ENCODE measurements around the gene GOLGA1. TPM values are rescaled to one million over a fixed set of nuclear protein-coding genes. Genes with fewer than 3 reads are reported as not detected.
A peak's percentile ranks its signal among the peaks of the same experiment; 100 is the strongest.
"Not testable (repeated sequence)": the region's sequence is repeated elsewhere in the genome, so short reads cannot be mapped to it uniquely, and the experiment has no call there.

GOLGA1 gene, protein sequence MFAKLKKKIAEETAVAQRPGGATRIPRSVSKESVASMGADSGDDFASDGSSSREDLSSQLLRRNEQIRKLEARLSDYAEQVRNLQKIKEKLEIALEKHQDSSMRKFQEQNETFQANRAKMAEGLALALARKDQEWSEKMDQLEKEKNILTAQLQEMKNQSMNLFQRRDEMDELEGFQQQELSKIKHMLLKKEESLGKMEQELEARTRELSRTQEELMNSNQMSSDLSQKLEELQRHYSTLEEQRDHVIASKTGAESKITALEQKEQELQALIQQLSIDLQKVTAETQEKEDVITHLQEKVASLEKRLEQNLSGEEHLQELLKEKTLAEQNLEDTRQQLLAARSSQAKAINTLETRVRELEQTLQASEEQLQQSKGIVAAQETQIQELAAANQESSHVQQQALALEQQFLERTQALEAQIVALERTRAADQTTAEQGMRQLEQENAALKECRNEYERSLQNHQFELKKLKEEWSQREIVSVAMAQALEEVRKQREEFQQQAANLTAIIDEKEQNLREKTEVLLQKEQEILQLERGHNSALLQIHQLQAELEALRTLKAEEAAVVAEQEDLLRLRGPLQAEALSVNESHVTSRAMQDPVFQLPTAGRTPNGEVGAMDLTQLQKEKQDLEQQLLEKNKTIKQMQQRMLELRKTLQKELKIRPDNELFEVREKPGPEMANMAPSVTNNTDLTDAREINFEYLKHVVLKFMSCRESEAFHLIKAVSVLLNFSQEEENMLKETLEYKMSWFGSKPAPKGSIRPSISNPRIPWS
- 4.6 TPM for polyA plus RNA-seq (2013, experiment 1 of 2)
- polyA plus RNA-seq (2013, experiment 2 of 2): 5.3 TPM

DNA sequence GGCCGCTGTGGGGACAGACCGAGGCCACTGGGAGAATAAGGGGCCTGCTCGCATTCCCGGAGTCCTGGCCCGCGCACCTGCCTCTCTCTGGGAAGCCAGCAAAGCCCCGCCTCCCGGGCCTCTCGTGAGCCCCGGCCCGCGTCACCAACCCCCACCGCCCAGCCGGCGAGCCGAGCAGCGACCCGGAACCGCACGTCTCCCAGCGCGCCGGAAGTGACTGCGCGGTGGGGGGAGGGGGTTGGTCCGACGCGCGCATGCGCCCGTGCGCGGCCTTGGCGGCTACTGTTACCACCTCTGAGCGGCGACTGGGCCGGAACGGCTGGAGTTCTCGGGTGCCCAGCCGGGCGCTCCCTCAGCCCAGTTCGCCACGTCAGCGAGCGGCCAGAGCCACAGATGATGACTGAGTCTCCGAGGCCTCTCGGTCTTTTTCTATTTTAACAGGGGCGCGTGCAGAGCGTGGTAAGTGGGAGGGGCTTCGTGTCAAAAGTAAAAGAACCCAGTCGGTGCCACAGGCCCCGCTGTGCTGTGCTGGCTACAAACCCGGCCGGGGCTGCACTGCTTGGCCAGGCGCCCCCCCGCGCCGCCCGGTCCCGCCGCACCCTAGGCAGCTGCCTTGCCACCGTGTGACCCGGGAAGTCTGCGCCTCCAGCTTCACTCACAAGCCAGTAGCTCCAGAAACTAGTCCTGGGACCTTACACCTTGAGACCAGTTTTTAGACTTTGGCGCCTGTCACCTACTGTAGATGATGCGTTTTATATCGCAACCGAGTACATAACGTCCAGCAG is at the start of gene GOLGA1:
GOLGA1 (minus strand) TSS at position 190 of the 785 bp plus-strand sequence. CDS start 2,372 bp downstream, outside the sequence.
- H3K27me3 ChIP-seq (ENCODE audit: insufficient read depth, low read length): no peaks in the 10 kb centered on the region
- H3K9me3 ChIP-seq (ENCODE audit: insufficient read depth, low read depth, low read length): no peaks in the 10 kb centered on the region
- H3K4me3 ChIP-seq (ENCODE audit: low read length): peak within 1 kb of the TSS; percentile 79
- H3K4me1 ChIP-seq (ENCODE audit: insufficient read depth, low read length): peaks cover 5% of the 10 kb centered on the region; the same call in 1 of the 2 replicates
- H3K27ac ChIP-seq (ENCODE audit: low read depth, low read length): peak within 1 kb of the TSS; percentile 94
- peak within 1 kb of the TSS; percentile 86 for H3K9ac ChIP-seq (ENCODE audit: low read depth, low read length)
- WGBS: under 1% methylated on average over 70 of the region's 70 CpGs
- peaks cover 7% of the 10 kb centered on the region; the same call in 1 of the 2 replicates for H3K36me3 ChIP-seq (ENCODE audit: insufficient read depth, low read length)

DNA sequence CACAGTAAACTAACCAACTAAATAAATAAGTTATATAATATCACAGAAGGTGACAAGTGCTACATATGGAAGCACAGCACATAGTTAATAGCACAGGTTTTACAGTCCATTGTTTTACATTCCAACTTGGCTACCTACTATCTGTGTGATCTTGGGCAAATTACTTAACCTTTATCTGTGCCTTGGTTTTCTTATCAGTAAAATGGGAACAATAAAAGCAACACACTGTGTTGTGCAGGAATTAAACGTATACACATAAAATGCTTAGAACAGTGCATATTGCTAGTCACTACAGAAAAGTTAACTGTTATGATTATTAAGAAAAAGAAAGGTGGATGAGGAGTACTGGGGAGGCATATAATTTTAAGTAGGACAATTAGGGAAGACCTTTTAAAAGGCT is 42.8 kb upstream of the GOLGA1 start:
- WGBS: 100% methylated on average over 1 of the region's 1 CpG
- H3K4me1 ChIP-seq (ENCODE audit: insufficient read depth, low read length): no peaks in the 10 kb centered on the region
- H3K27me3 ChIP-seq (ENCODE audit: insufficient read depth, low read length): no peaks in the 10 kb centered on the region
- no peak overlapping the region for H3K9ac ChIP-seq (ENCODE audit: low read depth, low read length)
- H3K9me3 ChIP-seq (ENCODE audit: insufficient read depth, low read depth, low read length): no peaks in the 10 kb centered on the region
- H3K27ac ChIP-seq (ENCODE audit: low read depth, low read length): no peak overlapping the region
- H3K36me3 ChIP-seq (ENCODE audit: insufficient read depth, low read length): peaks cover 39% of the 10 kb centered on the region
- no peak overlapping the region for H3K4me3 ChIP-seq (ENCODE audit: low read length)

GRCh38 chr9:124980431-124980830 is 39.5 kb upstream of the GOLGA1 start:
- no peaks in the 10 kb centered on the region for H3K9me3 ChIP-seq (ENCODE audit: insufficient read depth, low read depth, low read length)
- H3K36me3 ChIP-seq (ENCODE audit: insufficient read depth, low read length): peaks cover 47% of the 10 kb centered on the region
- H3K4me1 ChIP-seq (ENCODE audit: insufficient read depth, low read length): peaks cover 4% of the 10 kb centered on the region
- 94% methylated on average over 4 of the region's 4 CpGs for WGBS
- no peak overlapping the region for H3K4me3 ChIP-seq (ENCODE audit: low read length)
- no peaks in the 10 kb centered on the region for H3K27me3 ChIP-seq (ENCODE audit: insufficient read depth, low read length)
- no peak overlapping the region for H3K9ac ChIP-seq (ENCODE audit: low read depth, low read length)
- no peak overlapping the region for H3K27ac ChIP-seq (ENCODE audit: low read depth, low read length)

DNA sequence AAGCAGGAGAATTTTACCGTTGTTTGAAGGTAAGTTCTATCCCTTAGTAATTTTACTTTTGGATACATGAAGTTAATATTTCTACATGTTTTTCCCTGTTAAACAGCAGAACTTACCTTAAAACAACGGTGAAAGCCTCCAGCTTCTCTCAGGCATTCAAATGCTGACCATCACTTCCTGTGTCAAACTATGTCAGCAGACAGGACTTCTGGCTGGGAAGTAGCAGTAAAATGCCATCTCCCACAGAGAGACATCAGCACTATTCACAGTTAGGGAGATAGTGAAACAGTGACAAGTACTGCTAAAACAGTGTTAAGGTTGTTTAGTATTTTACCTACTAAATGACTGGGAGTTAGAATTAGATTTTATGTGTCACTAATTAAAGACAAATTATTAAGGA is 34.2 kb upstream of the GOLGA1 start:
- WGBS: 29% methylated on average over 1 of the region's 2 CpGs
- no peak overlapping the region for H3K9ac ChIP-seq (ENCODE audit: low read depth, low read length)
- no peaks in the 10 kb centered on the region for H3K27me3 ChIP-seq (ENCODE audit: insufficient read depth, low read length)
- H3K4me3 ChIP-seq (ENCODE audit: low read length): no peak overlapping the region
- H3K36me3 ChIP-seq (ENCODE audit: insufficient read depth, low read length): peaks cover 61% of the 10 kb centered on the region
- no peaks in the 10 kb centered on the region for H3K9me3 ChIP-seq (ENCODE audit: insufficient read depth, low read depth, low read length)
- H3K27ac ChIP-seq (ENCODE audit: low read depth, low read length): peak overlapping the region; percentile 48; the same call in 1 of the 2 replicates
- H3K4me1 ChIP-seq (ENCODE audit: insufficient read depth, low read length): peaks cover 12% of the 10 kb centered on the region

GRCh38 chr9:124973807-124974206 is 32.9 kb upstream of the GOLGA1 start:
- H3K27ac ChIP-seq (ENCODE audit: low read depth, low read length): no peak overlapping the region
- H3K9me3 ChIP-seq (ENCODE audit: insufficient read depth, low read depth, low read length): no peaks in the 10 kb centered on the region
- H3K27me3 ChIP-seq (ENCODE audit: insufficient read depth, low read length): no peaks in the 10 kb centered on the region
- 94% methylated on average over 6 of the region's 6 CpGs for WGBS
- no peak overlapping the region for H3K4me3 ChIP-seq (ENCODE audit: low read length)
- peaks cover 69% of the 10 kb centered on the region for H3K36me3 ChIP-seq (ENCODE audit: insufficient read depth, low read length)
- no peak overlapping the region for H3K9ac ChIP-seq (ENCODE audit: low read depth, low read length)
- H3K4me1 ChIP-seq (ENCODE audit: insufficient read depth, low read length): peaks cover 12% of the 10 kb centered on the region

GRCh38 chr9:124972241-124972770 is 31.4 kb upstream of the GOLGA1 start:
- no peak overlapping the region for H3K9ac ChIP-seq (ENCODE audit: low read depth, low read length)
- no peaks in the 10 kb centered on the region for H3K9me3 ChIP-seq (ENCODE audit: insufficient read depth, low read depth, low read length)
- peaks cover 78% of the 10 kb centered on the region for H3K36me3 ChIP-seq (ENCODE audit: insufficient read depth, low read length)
- no peak overlapping the region for H3K27ac ChIP-seq (ENCODE audit: low read depth, low read length)
- no peaks in the 10 kb centered on the region for H3K27me3 ChIP-seq (ENCODE audit: insufficient read depth, low read length)
- 94% methylated on average over 2 of the region's 2 CpGs for WGBS
- no peak overlapping the region for H3K4me3 ChIP-seq (ENCODE audit: low read length)
- peaks cover 12% of the 10 kb centered on the region for H3K4me1 ChIP-seq (ENCODE audit: insufficient read depth, low read length)

- Histone ChIP-seq H3K9ac (ENCODE audit: low read depth, low read length) (no peak overlapping the region), H3K4me1 (ENCODE audit: insufficient read depth, low read length) (no peaks in the 10 kb centered on the region), H3K27me3 (ENCODE audit: insufficient read depth, low read length) (no peaks in the 10 kb centered on the region), H3K4me3 (ENCODE audit: low read length) (no peak overlapping the region), H3K9me3 (ENCODE audit: insufficient read depth, low read depth, low read length) (no peaks in the 10 kb centered on the region), H3K36me3 (ENCODE audit: insufficient read depth, low read length) (peaks cover 71% of the 10 kb centered on the region), H3K27ac (ENCODE audit: low read depth, low read length) (no peak overlapping the region)
- WGBS: 100% methylated on average over 1 of the region's 2 CpGs
These were observed 28.5 kb upstream of the GOLGA1 start for GRCh38 chr9:124969401-124969800.

GRCh38 chr9:124968238-124968637 is 27.4 kb upstream of the GOLGA1 start:
- no peaks in the 10 kb centered on the region for H3K9me3 ChIP-seq (ENCODE audit: insufficient read depth, low read depth, low read length)
- H3K36me3 ChIP-seq (ENCODE audit: insufficient read depth, low read length): peaks cover 60% of the 10 kb centered on the region
- H3K27me3 ChIP-seq (ENCODE audit: insufficient read depth, low read length): no peaks in the 10 kb centered on the region
- H3K4me1 ChIP-seq (ENCODE audit: insufficient read depth, low read length): no peaks in the 10 kb centered on the region
- H3K4me3 ChIP-seq (ENCODE audit: low read length): no peak overlapping the region
- no peak overlapping the region for H3K27ac ChIP-seq (ENCODE audit: low read depth, low read length)
- WGBS: 95% methylated on average over 9 of the region's 9 CpGs
- H3K9ac ChIP-seq (ENCODE audit: low read depth, low read length): no peak overlapping the region

- H3K4me3 ChIP-seq (ENCODE audit: low read length); H3K9ac ChIP-seq (ENCODE audit: low read depth, low read length); H3K27ac ChIP-seq (ENCODE audit: low read depth, low read length); H3K4me1 ChIP-seq (ENCODE audit: insufficient read depth, low read length); H3K27me3 ChIP-seq (ENCODE audit: insufficient read depth, low read length); H3K9me3 ChIP-seq (ENCODE audit: insufficient read depth, low read depth, low read length): not testable (repeated sequence)
- 98% methylated on average over 3 of the region's 5 CpGs for WGBS
- H3K36me3 ChIP-seq (ENCODE audit: insufficient read depth, low read length): peaks cover 40% of the 10 kb centered on the region
These were observed 25.1 kb upstream of the GOLGA1 start for GRCh38 chr9:124965775-124966568.

- 92% methylated on average over 2 of the region's 2 CpGs for WGBS
- Histone ChIP-seq H3K4me1 (ENCODE audit: insufficient read depth, low read length) (no peaks in the 10 kb centered on the region), H3K36me3 (ENCODE audit: insufficient read depth, low read length) (peaks cover 32% of the 10 kb centered on the region), H3K4me3 (ENCODE audit: low read length) (no peak overlapping the region), H3K9me3 (ENCODE audit: insufficient read depth, low read depth, low read length) (no peaks in the 10 kb centered on the region; the same call in 1 of the 2 replicates), H3K27me3 (ENCODE audit: insufficient read depth, low read length) (no peaks in the 10 kb centered on the region), H3K9ac (ENCODE audit: low read depth, low read length) (no peak overlapping the region), H3K27ac (ENCODE audit: low read depth, low read length) (no peak overlapping the region)
These were observed 23.7 kb upstream of the GOLGA1 start for GRCh38 chr9:124964604-124965003.
